Activated naive CD4-positive, alpha-beta T cell treated with anti-CD3 and anti-CD28 coated beads, Interleukin-2, amount 10 ng/mL, durations not matched to agents 7 days and 5 days (primary cell): ENCODE results near the gene SMAD6.

Source experiments
- CTCF ChIA-PET: fragments of 350-600 bp; sonication (Branson Sonifier 250); formaldehyde crosslinking; loops from one replicate; lab custom pipeline; 2021; ENCODE audit warnings: antibody characterized with exemption; lab: Charles Lee
- DNase-seq: peaks from one replicate; pipeline ENCODE4 v3.0.0-alpha.2; 2020
- H3K27ac Mint-ChIP-seq: one replicate; pipeline ENCODE4 v1.8.0; 2021; ENCODE audit warnings: mild to moderate bottlenecking, moderate library complexity, mixed read lengths
- H3K27me3 Mint-ChIP-seq: one replicate; pipeline ENCODE4 v1.8.0; 2021; ENCODE audit warnings: mild to moderate bottlenecking, mixed read lengths
- H3K36me3 Mint-ChIP-seq: one replicate; pipeline ENCODE4 v1.8.0; 2021; ENCODE audit warnings: mixed read lengths
- H3K4me1 Mint-ChIP-seq: one replicate; pipeline ENCODE4 v1.8.0; 2021; ENCODE audit warnings: mixed read lengths
- H3K4me3 Mint-ChIP-seq: one replicate; pipeline ENCODE4 v1.8.0; 2021; ENCODE audit warnings: mild to moderate bottlenecking, moderate library complexity, mixed read lengths
- H3K9me3 Mint-ChIP-seq: one replicate; pipeline ENCODE4 v1.8.0; 2021; ENCODE audit warnings: mixed read lengths

SMAD6 gene

GRCh38 chr15:66801266-66801665 lies 99.2 kb downstream of the SMAD6 start:
- DNase-seq, result no peak
- Mint-ChIP-seq H3K27me3 (peaks cover 31% of the 10 kb centered on the region), H3K27ac (no peak overlapping the region), H3K4me1 (no peaks in the 10 kb centered on the region), H3K36me3 (no peaks in the 10 kb centered on the region), H3K9me3 (no peaks in the 10 kb centered on the region), H3K4me3 (no peak overlapping the region)
- CTCF ChIA-PET, result no interaction called here

DNA sequence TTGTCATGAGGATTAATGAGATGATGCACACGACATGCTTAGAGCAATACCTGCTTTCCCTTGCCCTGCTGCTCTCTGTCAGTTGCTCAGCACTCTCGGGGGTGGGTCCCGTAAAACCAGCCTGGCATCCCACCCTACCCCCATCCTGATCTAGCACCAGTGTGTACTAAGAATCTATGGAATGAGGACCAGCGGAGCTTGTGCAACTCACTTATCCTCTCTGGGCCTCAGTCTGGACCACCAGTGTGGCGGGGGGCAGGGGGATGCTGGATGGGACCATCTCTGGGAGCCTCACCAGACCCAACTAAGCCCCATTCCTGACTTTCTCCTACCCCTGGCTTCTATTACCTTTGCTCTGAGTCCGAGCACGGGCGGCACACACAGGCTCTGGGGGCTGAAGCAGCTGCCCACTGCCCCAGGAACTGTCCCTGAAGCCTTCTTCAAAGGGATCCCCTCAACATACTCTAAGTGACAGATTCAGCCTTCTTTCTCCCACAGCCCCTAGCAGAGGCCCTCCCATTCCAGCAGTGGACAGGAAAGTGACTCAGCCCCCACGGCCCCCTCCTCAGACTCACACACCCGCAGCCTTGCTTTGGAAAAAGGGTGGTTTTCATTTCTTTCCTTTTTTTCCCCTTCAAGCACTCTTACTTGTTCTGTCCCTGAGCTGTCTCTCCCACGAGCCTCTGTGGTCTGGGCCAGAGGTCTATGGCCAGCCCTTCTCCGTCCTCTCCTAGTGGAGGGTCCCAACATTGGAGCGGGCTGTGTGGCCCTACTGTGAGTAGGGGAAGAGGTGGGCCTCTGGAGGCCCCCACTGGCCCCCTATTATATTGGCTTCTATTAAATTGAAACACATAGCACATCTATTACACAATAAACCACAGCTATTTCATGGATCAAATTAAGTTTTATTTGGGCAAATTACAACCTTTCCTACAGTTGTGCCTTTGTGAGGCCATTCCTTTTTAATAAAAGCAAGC lies 100.3 kb downstream of the SMAD6 start:
- H3K9me3 Mint-ChIP-seq, result no peaks in the 10 kb centered on the region
- peaks cover 28% of the 10 kb centered on the region for H3K27me3 Mint-ChIP-seq
- no peaks in the 10 kb centered on the region for H3K36me3 Mint-ChIP-seq
- no peak overlapping the region for H3K27ac Mint-ChIP-seq
- CTCF ChIA-PET, result no interaction called here
- H3K4me3 Mint-ChIP-seq, result no peak overlapping the region
- no peak for DNase-seq
- no peaks in the 10 kb centered on the region for H3K4me1 Mint-ChIP-seq

DNA sequence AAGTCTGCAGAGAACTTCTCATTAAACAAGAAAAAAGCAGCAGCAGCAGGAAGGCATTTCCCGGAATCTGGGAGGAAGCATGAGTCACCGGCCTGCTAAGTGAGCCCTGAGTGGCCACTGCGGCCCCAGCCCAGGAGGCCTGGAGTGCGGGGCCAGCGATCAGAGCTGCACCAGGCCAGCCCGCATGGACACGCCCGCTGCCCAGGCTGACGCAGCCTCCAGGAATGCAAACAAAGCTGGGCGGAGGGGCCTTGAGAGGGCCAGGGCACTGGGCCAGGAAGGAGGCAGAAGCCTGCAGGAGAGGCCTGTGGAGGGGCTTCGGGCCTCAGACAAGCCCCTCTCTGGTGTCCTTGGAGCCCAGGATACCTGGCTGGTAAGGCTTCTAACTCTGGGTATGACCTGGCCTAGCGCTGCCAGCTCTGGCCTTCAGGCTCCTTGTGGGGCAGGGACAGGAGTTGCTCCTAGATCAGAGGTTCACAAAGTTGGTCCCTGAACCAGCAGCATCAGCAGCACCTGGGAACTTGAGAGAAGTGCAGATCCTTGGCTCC lies 101.2 kb downstream of the SMAD6 start:
- no peak overlapping the region for H3K4me3 Mint-ChIP-seq
- H3K27me3 Mint-ChIP-seq, result peaks cover 25% of the 10 kb centered on the region
- H3K4me1 Mint-ChIP-seq, result no peaks in the 10 kb centered on the region
- no peaks in the 10 kb centered on the region for H3K9me3 Mint-ChIP-seq
- CTCF ChIA-PET, result no interaction called here
- no peak for DNase-seq
- no peaks in the 10 kb centered on the region for H3K36me3 Mint-ChIP-seq
- no peak overlapping the region for H3K27ac Mint-ChIP-seq

- CTCF ChIA-PET, result no interaction called here
- H3K36me3 Mint-ChIP-seq, result no peaks in the 10 kb centered on the region
- no peak for DNase-seq
- no peaks in the 10 kb centered on the region for H3K4me1 Mint-ChIP-seq
- no peak overlapping the region for H3K27ac Mint-ChIP-seq
- H3K27me3 Mint-ChIP-seq, result peaks cover 25% of the 10 kb centered on the region
- no peaks in the 10 kb centered on the region for H3K9me3 Mint-ChIP-seq
- no peak overlapping the region for H3K4me3 Mint-ChIP-seq
Observed at GRCh38 chr15:66803749-66804148, 101.7 kb downstream of the SMAD6 start.

GRCh38 chr15:66805202-66805885 lies 103.3 kb downstream of the SMAD6 start:
- no peak overlapping the region for H3K4me3 Mint-ChIP-seq
- no peaks in the 10 kb centered on the region for H3K36me3 Mint-ChIP-seq
- H3K27ac Mint-ChIP-seq, result no peak overlapping the region
- H3K4me1 Mint-ChIP-seq, result no peaks in the 10 kb centered on the region
- no peak for DNase-seq
- peaks cover 30% of the 10 kb centered on the region for H3K27me3 Mint-ChIP-seq
- CTCF ChIA-PET, result no interaction called here
- H3K9me3 Mint-ChIP-seq, result no peaks in the 10 kb centered on the region

DNA sequence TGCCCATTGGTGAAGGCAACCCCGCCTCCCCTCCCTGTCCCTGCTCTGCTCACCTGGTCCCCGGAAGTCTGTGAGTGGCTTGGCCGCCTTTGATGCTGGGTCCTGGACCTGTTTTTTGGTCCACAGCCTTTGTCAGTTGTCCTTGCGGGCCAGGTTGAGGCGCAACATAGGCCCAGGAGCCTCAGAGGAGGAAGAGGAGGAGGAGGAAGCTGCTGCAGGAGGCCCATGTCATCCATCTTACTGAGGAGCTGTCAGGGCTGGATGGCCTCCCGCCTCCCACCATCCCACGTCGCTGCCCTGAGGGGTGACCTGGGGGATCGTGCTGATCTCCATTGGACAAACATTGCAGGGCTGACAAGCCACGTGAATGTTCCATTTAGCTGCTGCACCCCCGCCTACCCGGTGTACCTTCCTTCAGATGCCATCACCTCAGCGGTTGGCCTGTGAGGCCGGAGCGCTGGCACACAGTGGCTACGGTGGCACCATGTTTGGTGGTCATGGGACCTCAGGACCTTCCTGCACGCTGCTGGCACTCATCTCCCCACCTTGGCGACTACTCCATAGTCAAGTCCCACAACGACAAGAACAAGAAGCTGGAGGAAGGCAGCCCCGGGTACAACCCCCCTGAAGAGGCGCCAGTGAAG lies 106.3 kb downstream of the SMAD6 start:
- CTCF ChIA-PET, result interaction anchor here (1.4 kb wide), 1 partner anchor 43 kb away, joined by 4 read pairs; no protein-coding TSS in a partner anchor

GRCh38 chr15:66809664-66810063 lies 107.6 kb downstream of the SMAD6 start:
- no peak for DNase-seq
- Mint-ChIP-seq H3K27ac (no peak overlapping the region), H3K4me3 (no peak overlapping the region), H3K9me3 (no peaks in the 10 kb centered on the region), H3K4me1 (no peaks in the 10 kb centered on the region), H3K27me3 (peaks cover 40% of the 10 kb centered on the region), H3K36me3 (no peaks in the 10 kb centered on the region)
- CTCF ChIA-PET, result interaction anchor here (1.4 kb wide), 1 partner anchor 41 kb away, joined by 4 read pairs; no protein-coding TSS in a partner anchor

More for the DNA sequence above, 106.3 kb downstream of the SMAD6 start:
- Mint-ChIP-seq H3K27ac (no peak overlapping the region), H3K27me3 (peaks cover 31% of the 10 kb centered on the region), H3K4me1 (no peaks in the 10 kb centered on the region), H3K36me3 (no peaks in the 10 kb centered on the region), H3K4me3 (no peak overlapping the region), H3K9me3 (no peaks in the 10 kb centered on the region)
- DNase-seq, result no peak

DNA sequence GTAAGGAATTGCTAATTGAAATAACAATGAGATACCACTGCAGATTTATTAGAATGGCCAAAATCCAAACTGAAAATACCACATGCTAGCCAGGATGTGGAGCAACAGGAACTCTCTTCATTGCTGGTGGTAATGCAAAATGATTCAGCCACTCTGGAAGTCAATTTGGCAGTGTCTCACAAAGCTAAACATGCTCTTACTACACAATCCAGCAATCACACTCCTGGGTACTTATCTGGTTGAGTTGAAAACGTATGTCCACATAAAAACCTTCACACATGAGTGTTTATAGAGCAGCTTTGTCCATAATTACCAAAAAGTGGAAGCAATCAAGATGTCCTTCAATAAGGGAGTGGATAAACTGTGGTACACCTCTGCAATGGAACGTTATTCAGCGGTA lies 113.3 kb downstream of the SMAD6 start:
- Mint-ChIP-seq H3K36me3 (no peaks in the 10 kb centered on the region), H3K27ac (no peak overlapping the region), H3K9me3 (no peaks in the 10 kb centered on the region), H3K27me3 (peaks cover 29% of the 10 kb centered on the region), H3K4me3 (no peak overlapping the region), H3K4me1 (no peaks in the 10 kb centered on the region)
- DNase-seq, result no peak
- CTCF ChIA-PET, result interaction anchor here (1.0 kb wide), 1 partner anchor 61 kb away, joined by 3 read pairs; no protein-coding TSS in a partner anchor

GRCh38 chr15:66816201-66816600 lies 114.2 kb downstream of the SMAD6 start:
- CTCF ChIA-PET, result interaction anchor here (1.0 kb wide), 1 partner anchor 62 kb away, joined by 3 read pairs; no protein-coding TSS in a partner anchor

GRCh38 chr15:66819084-66819483 lies 117.0 kb downstream of the SMAD6 start:
- Mint-ChIP-seq H3K4me3 (no peak overlapping the region), H3K9me3 (no peaks in the 10 kb centered on the region), H3K27me3 (peaks cover 26% of the 10 kb centered on the region), H3K4me1 (no peaks in the 10 kb centered on the region), H3K36me3 (no peaks in the 10 kb centered on the region), H3K27ac (no peak overlapping the region)
- CTCF ChIA-PET, result no interaction called here
- no peak for DNase-seq

More at GRCh38 chr15:66816201-66816600, 114.2 kb downstream of the SMAD6 start:
- Mint-ChIP-seq H3K36me3 (no peaks in the 10 kb centered on the region), H3K27me3 (peaks cover 29% of the 10 kb centered on the region), H3K4me1 (no peaks in the 10 kb centered on the region), H3K4me3 (no peak overlapping the region), H3K9me3 (no peaks in the 10 kb centered on the region), H3K27ac (no peak overlapping the region)
- DNase-seq, result no peak

DNA sequence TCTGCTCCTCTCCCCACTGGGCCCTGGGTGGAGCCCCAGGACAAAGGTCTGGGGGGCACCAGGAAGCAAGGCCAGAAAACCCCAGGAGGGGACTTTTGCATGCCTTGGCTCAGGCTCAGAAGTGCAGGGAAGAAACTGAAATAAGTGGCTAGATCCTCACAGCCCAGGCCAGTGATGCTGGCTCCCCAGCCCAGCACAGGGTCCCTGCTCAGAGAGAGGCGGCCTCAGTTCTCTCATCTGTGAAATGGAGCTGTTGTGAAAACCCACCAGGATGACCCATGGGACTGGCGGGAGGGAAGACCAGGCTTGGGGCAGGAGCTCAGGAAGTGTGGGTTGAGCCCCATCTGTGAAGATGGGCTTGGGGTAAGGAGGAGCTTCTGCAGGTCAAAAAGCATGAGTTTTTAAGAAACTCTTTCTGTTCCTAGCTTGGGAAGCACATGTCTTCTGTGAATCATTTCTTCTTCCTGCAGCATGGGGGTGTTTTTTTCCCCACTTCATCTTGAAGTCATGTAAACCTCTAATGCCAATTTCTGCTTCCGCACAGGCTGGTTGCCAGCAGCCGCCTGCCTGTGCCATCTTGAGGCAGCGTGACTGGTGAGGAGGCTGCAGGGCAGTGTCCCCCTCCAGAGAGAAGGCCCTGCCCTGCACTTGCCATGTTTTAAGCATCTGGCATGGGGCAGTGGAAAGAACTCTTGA lies 118.6 kb downstream of the SMAD6 start:
- Mint-ChIP-seq H3K9me3 (no peaks in the 10 kb centered on the region), H3K4me3 (no peak overlapping the region), H3K27ac (no peak overlapping the region), H3K4me1 (no peaks in the 10 kb centered on the region), H3K36me3 (no peaks in the 10 kb centered on the region), H3K27me3 (peaks cover 23% of the 10 kb centered on the region)
- CTCF ChIA-PET, result no interaction called here
- no peak for DNase-seq

DNA sequence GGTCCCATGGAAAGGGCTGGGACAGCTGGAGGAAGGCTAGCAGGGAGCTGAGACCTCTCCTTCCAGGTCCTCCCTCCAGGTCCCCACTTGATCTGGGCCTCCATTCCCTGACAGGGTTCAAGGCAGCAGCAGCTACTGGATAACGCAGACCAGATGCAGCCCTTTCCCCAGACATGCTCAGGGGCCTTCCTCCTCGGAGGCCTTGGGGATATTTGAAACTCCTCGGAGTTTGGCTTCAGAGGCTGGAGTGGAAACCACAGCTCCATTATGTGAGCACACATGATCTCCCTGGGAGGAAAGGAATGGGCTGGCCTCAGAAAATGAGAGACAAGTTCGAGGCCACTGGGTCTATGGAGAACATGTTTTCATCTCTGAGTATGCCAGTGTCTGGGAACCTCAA lies 119.3 kb downstream of the SMAD6 start:
- Mint-ChIP-seq H3K27ac (no peak overlapping the region), H3K27me3 (peaks cover 23% of the 10 kb centered on the region), H3K36me3 (no peaks in the 10 kb centered on the region), H3K4me3 (no peak overlapping the region), H3K4me1 (no peaks in the 10 kb centered on the region), H3K9me3 (no peaks in the 10 kb centered on the region)
- CTCF ChIA-PET, result no interaction called here
- no peak for DNase-seq

DNA sequence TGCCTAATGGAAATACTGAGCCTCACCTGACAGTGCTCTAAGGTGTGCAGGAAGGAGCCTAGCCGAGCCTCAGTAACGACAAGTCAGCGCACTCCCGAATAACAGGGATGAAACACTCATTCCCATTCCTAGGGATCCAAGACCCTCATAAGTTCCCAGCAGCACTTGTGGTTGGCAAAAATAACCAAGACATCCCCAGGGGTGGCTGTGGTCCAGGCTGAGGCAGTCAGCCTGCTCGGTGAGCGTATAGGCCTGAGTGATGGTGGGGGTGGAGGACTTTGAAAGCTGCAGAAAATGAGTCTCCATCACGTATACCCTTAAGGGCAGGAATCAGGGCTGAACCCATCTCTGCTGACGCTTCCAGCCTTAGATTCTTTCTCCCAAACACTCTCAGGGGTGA lies 120.1 kb downstream of the SMAD6 start:
- CTCF ChIA-PET, result no interaction called here
- Mint-ChIP-seq H3K36me3 (no peaks in the 10 kb centered on the region), H3K27me3 (peaks cover 16% of the 10 kb centered on the region)

More for the DNA sequence above, 120.1 kb downstream of the SMAD6 start:
- Mint-ChIP-seq H3K9me3 (no peaks in the 10 kb centered on the region), H3K4me3 (no peak overlapping the region), H3K27ac (no peak overlapping the region), H3K4me1 (no peaks in the 10 kb centered on the region)
- no peak for DNase-seq
